GM18873 (cell line): Measurements from ENCODE around the gene LRRC8E.

Experiments used
- ATAC-seq: cut with Tn5 transposase; IDR thresholded peaks from one replicate; pipeline ENCODE4 v1.9.1; 2021; ENCODE audit warnings: mild to moderate bottlenecking, moderate library complexity, moderate number of reproducible peaks; ENCODE audit not compliant: unreplicated experiment, low FRiP score

The LRRC8E gene

DNA sequence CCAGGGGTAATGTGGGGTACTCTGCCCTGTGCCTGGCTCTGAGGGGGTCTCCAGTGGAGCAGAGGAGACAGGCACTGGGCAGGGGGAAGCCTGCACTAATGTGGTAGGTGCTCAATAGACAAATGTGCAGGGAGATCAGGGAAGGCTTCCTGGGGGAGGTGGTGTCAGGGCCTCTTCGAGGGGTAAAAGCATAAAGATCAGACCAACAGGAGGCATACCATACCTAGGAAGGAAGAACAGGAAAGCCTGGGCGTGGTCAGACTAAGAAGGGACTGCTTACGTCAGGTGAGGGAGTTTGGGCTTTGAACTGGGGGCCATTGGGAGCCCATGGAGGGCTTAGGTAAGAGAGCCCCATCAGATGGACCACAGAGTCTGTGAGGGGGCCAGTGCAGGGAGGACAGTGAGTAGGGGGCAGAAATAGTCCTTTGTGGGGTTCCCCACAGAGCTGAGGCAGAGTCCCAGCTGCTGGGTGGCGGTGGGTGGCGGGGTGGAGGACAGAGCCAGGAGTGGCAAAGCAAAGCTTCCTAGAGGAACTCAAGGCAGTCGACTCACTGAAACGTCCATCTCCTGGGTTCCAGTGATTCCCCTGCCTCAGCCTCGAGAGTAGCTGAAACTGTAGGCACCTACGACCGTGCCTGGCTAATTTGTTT lies 22.9 kb upstream of the LRRC8E start:
- no peak for ATAC-seq

DNA sequence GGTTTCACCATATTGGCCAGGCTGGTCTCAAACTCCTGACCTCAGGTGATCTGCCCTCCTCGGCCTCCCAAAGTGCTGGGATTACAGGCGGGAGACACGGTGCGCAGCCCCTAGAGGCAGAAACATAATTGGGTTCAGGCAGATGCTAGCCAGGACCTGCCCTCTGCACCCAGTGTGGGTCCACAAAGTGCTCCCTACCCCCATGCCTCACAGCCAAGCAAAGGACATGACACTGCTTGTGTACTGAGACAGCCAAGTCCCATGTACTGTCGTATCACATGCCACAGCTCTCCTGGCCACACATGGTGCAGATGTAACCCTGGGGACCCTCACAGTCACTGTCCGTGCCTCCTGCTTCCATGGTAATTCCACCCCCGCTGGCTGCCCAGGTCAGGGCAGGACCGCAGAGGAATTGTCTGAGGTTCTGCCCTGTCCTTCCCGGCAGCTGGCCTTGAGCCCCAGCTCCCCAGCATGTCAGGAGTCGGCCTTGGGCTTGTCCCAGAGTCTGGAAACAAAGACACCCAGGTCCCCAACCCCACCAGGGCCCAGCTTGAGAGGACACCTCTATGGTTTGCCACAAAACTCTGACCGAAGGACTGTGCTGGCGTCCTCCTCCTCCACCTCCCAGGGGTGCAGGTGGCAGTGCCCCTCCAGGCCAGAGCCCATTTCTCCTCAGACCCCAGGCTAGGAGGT lies 21.8 kb upstream of the LRRC8E start:
- no peak for ATAC-seq

DNA sequence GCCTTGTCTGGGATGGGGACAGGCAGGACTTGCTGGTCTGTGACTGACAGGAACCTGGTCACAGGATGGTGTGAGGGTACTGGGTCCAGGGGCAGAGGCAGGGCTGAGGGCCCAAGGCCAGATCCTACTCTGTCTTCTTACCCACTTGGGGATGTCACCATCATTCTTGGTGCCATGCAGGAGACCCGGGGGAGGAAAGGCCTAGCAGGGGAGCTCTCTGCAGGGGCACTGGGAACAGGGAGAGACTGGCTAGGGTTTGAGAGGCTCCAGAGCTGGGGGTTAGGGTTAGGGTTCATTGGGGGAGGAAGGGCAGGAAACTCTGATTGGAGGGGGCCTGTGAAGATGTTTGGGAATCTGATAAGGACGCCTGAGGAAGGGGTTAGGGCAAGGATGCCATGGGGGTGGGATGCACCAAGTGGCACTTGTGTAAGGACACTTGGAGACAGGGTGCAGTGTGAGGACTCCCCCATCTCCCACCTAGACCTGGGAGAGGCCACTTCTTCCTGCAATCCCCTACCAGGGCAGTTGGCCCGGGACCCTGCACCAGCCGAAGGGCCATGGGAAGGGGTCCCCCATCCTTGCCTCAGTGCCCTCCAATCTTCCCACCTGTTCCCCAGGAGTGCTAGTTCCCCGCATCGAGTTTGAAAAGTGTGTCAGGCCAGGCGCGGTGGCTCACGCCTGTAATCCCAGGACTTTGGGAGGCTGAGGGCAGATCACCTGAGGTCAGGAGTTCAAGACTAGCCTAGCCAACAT lies 21.0 kb upstream of the LRRC8E start:
- ATAC-seq: no peak

DNA sequence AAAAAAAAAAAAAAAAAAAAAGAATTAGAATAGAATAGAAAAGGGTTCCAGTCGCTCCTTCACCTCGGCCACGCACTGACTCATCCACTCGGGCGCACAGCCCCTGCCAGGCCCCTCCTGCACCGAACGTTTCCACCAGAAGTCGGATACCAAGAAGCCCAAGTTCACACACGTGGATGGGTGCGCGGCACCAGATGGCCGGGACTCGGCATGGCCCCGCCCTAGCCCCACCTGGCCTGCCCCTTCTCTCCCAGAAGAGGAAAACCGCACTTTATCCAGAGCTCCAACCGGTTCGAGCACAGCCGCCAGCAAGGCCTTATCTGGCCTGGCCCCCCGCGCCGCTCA lies 20.0 kb upstream of the LRRC8E start:
- ATAC-seq: no peak

DNA sequence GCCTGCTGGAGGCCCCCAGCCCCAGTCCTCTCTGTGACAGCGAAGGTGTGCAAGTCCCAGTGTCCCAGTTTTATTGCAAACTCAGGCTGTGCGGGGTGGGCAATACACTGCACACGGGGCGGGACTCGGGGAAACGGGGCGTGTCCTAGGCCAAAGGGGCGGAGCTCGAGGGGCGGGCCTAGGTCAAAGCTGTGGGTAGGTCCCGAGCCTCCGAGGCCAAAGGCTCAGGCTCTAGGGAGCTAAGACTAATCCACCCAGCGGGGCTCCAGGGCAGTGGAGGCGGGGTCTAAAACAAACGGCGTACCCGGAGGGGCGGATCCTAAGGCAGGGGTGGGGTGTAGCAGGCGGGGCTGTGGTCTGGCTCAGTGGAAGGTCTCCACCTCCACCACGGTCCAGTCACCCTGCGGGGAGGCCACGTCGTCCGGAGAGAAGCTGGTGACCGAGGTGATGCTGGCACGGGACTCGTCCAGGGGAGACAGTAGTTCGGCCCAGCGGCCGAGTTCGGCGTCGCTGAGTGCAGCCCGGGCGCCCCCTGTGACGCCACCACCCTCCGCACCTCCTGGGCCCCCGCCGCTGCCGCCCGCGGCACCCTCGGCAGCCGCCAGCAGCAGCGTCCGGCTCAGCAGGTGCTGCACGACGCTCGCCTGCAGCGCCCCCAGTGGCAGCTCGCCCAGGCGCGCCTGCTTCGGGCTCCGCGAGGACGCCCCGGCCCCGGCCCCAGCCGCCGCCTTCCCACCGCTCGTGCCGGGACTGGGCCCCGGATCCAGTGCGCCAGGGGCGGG lies 19.4 kb upstream of the LRRC8E start:
- ATAC-seq: peak; percentile 43

DNA sequence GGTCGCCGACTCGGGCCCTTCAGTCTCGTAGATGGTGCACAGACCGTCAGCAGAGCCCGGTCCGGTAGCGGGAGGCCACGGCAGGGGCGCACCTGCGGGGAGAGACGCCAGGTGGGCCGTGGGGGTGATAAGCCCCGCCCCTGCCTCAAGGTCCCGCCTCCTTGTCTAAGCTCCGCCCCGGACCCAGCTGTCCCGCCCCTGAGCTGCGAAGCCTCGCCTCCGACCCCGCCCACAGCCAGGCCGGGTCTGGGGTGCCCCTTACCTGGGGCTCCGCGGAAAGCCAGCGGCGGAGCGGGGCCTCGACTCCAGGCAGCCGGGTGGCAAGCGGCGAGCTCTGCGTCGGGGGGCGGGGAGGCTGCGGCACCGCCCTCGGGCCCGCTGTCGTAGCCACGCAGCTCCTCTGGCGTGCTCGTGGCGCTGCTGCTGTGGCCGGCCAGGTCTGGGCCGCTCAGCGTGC lies 18.8 kb upstream of the LRRC8E start:
- peak; percentile 44 for ATAC-seq

DNA sequence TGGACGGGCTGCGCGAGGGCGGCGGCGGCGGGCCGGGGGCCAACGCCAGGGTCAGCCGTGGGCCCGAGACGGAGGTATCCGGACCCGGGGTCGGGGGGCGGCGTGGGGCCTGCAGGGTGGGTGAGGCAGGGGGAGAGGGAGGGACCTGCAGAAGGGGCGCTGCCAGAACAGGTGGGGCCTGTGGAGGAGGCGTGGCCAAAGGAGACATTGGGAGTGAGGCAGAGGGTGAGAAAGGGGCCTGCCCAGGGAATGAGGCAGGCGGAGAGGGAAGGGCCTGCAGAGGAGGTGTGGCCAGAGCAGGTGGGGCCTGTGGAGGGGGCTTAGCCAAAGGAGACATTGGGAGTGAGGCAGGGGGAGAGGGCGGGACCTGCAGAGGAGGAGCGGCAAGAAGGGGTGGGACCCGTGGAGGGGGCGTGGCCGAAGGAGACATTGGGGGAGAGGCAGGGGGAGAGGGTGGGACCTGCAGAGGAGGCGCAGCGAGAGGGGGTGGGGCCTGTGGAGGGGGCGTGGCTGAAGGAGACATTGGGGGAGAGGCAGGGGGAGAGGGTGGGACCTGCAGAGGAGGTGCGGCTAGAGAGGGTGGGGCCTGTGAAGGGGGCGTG lies 18.3 kb upstream of the LRRC8E start:
- no peak for ATAC-seq

DNA sequence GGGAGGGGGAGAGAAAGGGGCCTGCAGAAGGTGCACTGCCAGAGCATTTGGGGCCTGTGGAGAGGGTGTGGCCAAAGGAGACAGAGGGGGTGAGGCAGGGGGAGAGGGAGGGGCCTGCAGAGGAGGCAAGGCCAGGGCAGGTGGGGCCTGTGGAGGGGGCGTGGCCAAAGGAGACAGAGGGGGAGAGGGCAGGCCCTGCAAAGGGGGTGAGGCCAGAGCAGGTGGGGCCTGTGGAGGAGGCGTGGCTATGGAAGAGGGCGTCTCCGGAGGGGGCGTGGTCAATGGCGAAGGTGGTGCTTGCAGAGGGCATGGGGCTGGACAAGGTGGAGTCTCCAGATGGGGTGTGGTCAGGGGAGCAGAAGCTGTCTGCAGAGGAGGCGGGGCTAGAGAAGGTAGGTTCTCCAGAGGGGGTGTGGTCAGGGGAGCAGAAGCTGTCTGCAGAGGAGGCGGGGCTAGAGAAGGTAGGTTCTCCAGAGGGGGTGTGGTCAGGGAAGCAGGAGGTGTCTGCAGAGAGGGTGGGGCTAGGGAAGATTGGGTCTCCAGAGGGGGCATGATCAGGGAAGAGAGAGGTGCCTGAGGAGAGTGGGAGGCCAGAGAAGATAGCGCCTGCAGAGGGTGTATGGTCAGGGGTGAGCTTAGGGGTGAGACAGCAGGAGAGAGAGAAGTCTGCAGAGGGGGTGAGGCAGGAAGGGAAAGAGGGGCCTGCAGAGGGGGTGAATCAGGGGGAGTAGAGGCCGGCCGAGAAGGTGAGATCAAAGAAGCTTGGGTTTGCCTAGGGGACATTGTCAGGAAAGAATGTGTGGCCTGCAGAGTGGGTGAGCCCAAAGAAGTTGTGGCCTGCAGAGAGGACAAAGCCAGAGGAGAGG lies 17.5 kb upstream of the LRRC8E start:
- ATAC-seq: no peak

DNA sequence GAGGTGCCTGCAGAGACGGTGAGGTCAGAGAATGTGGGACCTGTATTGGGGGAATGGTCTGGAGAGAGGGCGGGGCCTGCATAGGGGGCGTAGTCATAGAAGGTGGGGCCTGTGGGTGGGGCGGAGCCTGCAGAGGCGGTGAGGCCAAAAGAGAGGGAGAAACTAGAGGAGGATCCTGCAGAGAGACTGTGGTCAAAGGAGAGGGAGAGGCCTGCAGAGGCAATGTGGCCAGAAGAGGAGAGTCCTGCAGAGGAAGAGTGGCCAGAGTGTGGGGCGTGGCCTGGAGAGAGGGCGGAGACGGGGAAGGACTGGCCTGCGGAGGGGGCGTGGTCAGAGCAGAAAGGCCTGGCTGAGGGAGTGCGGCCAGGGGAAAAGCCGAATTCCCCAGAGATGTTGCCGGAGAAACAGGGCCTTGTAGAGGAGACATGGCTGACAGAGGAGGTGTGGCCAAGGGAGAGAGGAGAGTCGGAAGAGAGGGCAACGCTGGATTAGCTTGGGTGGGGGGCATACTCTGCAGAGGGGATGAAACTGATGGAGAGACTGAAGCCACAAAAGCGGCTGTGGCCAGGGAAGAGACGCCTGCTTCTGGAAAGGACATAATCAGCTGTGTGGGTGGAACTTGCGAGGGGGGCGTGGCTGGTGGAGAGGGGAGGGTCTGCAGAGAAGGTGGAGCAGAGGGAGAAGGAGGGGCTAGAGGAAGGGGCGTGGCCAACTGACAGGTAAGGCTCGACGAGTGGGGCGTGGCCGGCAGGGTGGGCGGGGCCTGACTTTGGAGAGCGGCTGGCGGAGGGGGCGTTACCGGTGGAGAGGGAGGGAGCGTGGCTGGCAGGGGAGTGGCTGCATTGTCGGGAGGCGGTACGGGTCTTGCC lies 16.6 kb upstream of the LRRC8E start:
- ATAC-seq: no peak

DNA sequence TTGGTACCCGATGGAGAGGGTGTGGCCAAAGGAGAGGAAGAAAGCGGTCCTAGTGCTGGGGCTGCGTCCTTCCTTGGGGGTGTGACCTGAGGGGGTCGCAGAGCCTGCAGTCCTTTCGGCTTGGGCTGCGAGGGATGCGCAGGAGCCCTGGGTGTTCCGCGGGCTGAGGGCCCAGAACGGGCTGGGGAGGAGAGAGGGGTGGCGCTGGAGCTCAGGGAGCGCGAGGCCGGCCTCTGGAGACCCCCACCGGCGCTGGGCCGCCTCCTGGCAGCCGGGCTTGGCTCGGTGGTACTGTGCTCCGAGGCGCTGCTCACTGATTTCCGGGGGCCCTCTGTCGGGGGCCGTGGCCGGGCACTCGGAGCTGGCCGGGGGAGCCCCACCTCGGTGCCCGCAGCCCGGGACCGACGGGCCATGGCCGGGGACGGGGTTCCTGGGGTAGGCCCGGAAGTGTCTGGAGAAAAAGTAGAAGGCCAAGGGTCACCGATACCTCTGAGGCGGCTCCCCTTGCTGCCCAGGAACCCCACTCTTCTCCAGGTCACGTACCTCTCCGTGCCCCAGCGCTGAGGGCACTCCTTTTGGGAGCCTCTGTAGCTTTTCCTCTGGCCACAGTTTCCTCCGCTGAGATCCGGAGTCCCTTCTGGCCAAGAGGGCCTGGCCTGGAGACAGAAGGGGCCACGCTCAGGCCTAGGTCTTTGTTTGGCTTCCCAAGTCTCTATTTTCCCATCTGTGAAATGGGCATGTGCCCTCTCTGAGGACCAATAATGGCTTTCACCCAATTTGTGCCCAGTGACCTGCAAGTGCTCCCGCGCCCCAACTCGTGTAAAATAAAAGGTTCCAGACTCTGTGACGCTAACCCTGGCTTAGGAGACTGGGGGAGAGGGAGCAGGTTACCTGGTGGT lies 15.8 kb upstream of the LRRC8E start:
- no peak for ATAC-seq

DNA sequence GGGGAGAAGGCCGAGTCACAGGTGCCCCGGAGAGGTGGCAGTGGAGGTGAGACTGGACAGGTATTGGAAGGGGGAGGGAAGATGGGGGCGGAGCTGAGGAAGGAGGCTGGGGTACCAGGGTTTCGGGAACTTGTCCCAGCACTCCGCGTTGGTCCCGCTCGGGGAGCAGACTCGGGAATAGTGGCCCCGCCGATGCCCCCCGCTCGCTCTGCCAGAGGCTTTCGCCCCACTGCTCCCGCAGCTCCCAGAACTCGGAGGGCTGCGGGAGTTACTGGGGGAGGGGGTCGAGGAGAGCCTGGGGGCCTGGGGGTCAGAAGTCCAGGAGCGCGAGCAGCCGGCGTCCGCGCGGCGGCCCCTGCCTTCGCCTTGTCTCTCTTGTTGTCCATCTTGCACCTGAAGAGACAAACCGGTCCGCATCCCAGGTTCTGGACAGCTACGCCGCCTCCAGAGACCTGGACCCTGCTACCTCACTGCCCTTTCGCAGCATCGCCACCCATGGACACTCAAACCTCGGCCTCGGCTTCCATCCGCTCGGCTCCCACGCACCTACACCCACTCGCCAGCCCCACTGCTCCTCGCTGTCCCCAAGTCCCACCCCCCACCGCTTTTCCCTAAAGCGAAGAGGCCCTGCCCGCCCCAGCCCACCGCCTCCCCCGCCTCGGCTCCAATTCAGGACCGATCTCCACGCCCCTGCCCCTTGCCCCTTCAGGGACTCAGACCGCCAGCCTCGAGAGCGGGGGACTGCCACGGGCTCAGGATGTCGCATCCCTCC lies 14.8 kb upstream of the LRRC8E start:
- no peak for ATAC-seq

DNA sequence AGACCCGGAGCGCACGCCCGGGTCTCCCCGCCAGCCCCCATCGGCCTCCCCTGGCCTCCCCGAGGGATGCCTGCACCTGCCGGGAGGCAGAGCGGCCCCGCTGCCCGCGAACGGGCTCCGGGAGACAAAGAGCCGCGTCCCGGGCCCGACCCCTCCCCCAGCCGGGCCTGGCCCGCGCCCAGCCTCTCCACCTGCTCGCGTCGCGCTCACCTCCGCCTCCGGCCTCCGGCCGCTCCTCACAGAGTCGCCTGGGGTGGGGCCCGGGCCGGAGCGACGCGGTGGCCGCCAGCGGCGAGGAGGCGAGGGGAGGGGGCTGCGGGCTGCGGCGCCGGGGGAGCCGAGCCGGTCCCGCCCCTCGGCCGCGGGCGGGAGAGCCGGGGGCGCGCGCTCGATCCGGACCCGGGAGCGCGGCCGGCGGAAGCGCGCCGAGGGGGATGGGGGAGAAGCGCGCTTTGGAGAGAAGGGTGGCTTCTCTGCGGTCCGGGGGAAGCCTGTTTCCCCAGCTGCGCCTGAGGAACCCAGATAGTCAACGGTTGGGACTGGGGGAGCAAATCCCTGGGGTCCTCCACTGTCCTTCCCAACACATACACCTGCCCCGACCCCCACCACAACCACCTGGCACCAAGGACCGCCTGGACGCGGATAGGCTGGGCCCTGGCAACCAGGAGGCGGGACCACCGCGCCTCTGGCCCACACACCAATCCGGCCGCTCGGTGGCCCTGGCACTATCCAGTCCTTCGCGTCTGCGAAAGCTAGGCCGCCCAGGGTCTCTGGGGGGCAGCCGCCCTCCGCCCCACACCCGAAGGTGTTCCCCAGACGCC lies 14.0 kb upstream of the LRRC8E start, which contains the start of gene PRR36:
Gene PRR36 (minus strand): TSS at position 315 of the 821 bp plus-strand sequence. CDS start 701 bp downstream, outside the sequence.
- no peak for ATAC-seq

DNA sequence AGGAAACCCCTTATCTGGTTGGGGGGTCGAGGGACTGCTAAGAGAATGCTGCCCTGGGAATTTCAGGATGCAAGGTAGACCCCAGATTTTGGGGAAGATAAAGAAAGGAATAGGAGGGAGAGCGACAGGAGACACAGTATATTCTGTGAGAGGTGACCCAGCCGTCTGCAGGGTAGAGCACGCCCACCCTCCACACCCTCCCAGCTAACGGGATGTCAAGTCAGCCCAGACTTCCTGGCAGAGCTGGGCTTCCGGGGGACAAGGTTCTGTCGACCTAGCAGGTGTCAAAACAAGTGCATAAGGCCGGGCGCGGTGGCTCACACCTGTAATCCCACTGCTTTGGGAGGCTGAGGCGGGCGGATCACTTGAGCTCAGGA lies 13.4 kb upstream of the LRRC8E start:
- no peak for ATAC-seq

DNA sequence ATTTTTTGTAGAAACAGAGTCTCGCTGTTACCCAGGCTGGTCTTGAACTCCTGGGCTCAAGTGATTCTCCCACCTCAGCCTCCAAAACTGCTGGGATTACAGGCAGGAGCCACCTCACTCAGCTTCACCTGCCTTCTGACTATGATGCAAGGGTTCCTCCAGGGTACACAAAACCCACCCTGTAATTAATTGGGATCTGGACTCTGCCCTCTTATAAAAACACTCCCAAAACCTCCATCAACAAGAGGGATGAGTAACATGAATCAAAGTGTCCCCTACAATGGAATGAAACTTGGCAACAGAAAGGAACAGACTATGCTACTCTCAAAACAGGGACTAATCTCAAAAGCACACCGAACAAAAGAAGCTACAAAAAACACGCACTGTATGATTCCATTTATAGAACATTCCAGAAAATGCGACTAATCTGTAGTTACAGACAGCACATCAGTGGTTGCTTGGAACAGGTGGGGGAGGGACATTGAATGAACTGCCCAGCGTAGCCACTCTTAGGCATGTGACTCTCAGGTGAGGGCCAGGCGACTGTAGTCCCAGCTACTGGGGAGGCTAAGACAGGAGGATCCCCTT lies 11.0 kb upstream of the LRRC8E start:
- no peak for ATAC-seq

DNA sequence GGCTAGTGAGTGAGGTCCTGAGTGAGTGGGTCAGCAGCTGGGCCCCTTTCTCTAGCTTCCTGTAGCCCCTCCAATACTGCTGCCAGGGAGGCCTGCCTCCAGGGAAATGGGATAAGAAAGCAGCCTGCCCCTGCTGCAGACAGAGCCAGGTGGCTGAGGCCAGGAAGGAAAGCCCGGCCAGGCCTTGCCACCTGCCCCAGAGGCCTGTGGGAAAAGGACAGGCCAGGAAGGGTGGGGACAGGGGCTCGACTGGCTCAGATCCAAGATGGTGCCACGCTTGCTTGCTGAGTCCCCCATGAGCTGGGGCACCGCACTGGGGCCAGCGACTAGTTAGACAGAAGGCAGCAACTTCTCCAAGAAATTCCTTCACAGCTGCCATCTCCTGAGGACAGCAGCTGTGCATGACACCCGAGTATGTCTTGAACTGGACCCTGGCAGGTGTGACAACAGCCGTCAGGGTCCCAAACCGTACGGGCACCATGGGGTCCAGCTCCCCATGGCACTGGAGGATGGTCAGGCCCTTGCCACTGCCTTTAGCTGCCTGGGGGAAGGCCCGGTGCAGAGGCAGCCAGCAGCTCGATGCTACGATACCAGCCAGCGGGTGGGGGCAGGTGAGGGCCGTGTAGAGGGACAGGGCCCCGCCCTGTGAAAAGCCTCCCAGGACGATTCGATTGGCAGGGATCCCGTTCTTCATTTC lies 9.1 kb upstream of the LRRC8E start:
- no peak for ATAC-seq
